Neural crest cell (in vitro differentiated cells): ENCODE results near the gene ADD3. TPM values are rescaled to one million over a fixed set of nuclear protein-coding genes. Genes with fewer than 3 reads are reported as not detected.

Experiments used
- DNase-seq: peaks from one replicate; pipeline ENCODE4 v3.0.0; 2021; ENCODE audit warnings: low read depth, mixed read lengths, low spot score
- H3K27ac Mint-ChIP-seq: one replicate; pipeline ENCODE4 v1.8.0; 2021; ENCODE audit warnings: mild to moderate bottlenecking, mixed read lengths; ENCODE audit not compliant: unreplicated experiment
- H3K27me3 Mint-ChIP-seq: 2 replicates; pipeline ENCODE4 v1.8.0; 2021; ENCODE audit warnings: low read depth, mild to moderate bottlenecking, mixed read lengths
- H3K36me3 Mint-ChIP-seq: 2 replicates; pipeline ENCODE4 v1.8.0; 2021; ENCODE audit warnings: low read depth, mild to moderate bottlenecking, mixed read lengths
- H3K4me1 Mint-ChIP-seq: 2 replicates; pipeline ENCODE4 v1.8.0; 2021; ENCODE audit warnings: mixed read lengths
- H3K4me3 Mint-ChIP-seq: one replicate; pipeline ENCODE4 v1.8.0; 2021; ENCODE audit warnings: mild to moderate bottlenecking, mixed read lengths
- H3K9me3 Mint-ChIP-seq: 2 replicates; pipeline ENCODE4 v1.8.0; 2021; ENCODE audit warnings: mixed read lengths
- CTCF ChIP-seq: fragments of 200-600 bp; sonication (generic); conservative IDR thresholded peaks from 2 replicates; pipeline ENCODE4 v1.5.0; 2021; ENCODE audit warnings: antibody characterized with exemption, mild to moderate bottlenecking
- total RNA-seq: library from RNA; stranded (reverse); gene quantifications from 2 replicates; pipeline ENCODE4 v1.2.1, GENCODE V29; 2021

ADD3 gene
- total RNA-seq, 1 donor from 2014 or later = 50.2 TPM

- H3K27ac Mint-ChIP-seq = no peak overlapping the region
- H3K36me3 Mint-ChIP-seq = peaks cover 2% of the 10 kb centered on the region
- no peaks in the 10 kb centered on the region for H3K9me3 Mint-ChIP-seq
- H3K27me3 Mint-ChIP-seq = no peaks in the 10 kb centered on the region
- peaks cover 10% of the 10 kb centered on the region for H3K4me1 Mint-ChIP-seq
- no peak for DNase-seq
- no peak for TF ChIP-seq CTCF
- no peak overlapping the region for H3K4me3 Mint-ChIP-seq
These were observed 84.0 kb downstream of the ADD3 start for GRCh38 chr10:110091830-110092229.

- peaks cover 2% of the 10 kb centered on the region for H3K36me3 Mint-ChIP-seq
- no peak for DNase-seq
- no peaks in the 10 kb centered on the region for H3K27me3 Mint-ChIP-seq
- no peaks in the 10 kb centered on the region for H3K9me3 Mint-ChIP-seq
- no peak overlapping the region for H3K27ac Mint-ChIP-seq
- no peak overlapping the region for H3K4me3 Mint-ChIP-seq
- no peaks in the 10 kb centered on the region for H3K4me1 Mint-ChIP-seq
- no peak for TF ChIP-seq CTCF
These were observed 85.9 kb downstream of the ADD3 start for GRCh38 chr10:110093722-110094121.

- no peak for TF ChIP-seq CTCF
- H3K27ac Mint-ChIP-seq = no peak overlapping the region
- H3K9me3 Mint-ChIP-seq = no peaks in the 10 kb centered on the region
- no peak overlapping the region for H3K4me3 Mint-ChIP-seq
- no peaks in the 10 kb centered on the region for H3K27me3 Mint-ChIP-seq
- DNase-seq = no peak
- peaks cover 2% of the 10 kb centered on the region for H3K36me3 Mint-ChIP-seq
- no peaks in the 10 kb centered on the region for H3K4me1 Mint-ChIP-seq
These were observed 87.0 kb downstream of the ADD3 start for GRCh38 chr10:110094786-110095185.

GRCh38 chr10:110101464-110102144 lies 93.8 kb downstream of the ADD3 start:
- no peaks in the 10 kb centered on the region for H3K4me1 Mint-ChIP-seq
- no peak overlapping the region for H3K27ac Mint-ChIP-seq
- no peak for DNase-seq
- no peaks in the 10 kb centered on the region for H3K9me3 Mint-ChIP-seq
- no peak for TF ChIP-seq CTCF
- H3K27me3 Mint-ChIP-seq = no peaks in the 10 kb centered on the region
- no peak overlapping the region for H3K4me3 Mint-ChIP-seq
- peaks cover 2% of the 10 kb centered on the region for H3K36me3 Mint-ChIP-seq

- Mint-ChIP-seq H3K9me3 (no peaks in the 10 kb centered on the region), H3K4me1 (no peaks in the 10 kb centered on the region), H3K36me3 (peaks cover 2% of the 10 kb centered on the region), H3K27ac (no peak overlapping the region), H3K4me3 (no peak overlapping the region), H3K27me3 (no peaks in the 10 kb centered on the region)
- DNase-seq = no peak
- no peak for TF ChIP-seq CTCF
These were observed 96.2 kb downstream of the ADD3 start for GRCh38 chr10:110103921-110104461.
